ENCODE data around the gene TRERF1.

GRCh38 chr6:42440027-42440426 lies 11.7 kb downstream of the TRERF1 start:
- no peak for TF ChIP-seq CTCF (IDR thresholded peaks at IDR 0.05)
- no peak for TF ChIP-seq ETV6 (CRISPR knock-in tag; IDR thresholded peaks at IDR 0.05)
- no peak for TF ChIP-seq USF2 (CRISPR knock-in tag; IDR thresholded peaks at IDR 0.05)
- no peak for TF ChIP-seq RELA (CRISPR knock-in tag; IDR thresholded peaks at IDR 0.05; ENCODE audit: borderline replicate concordance)
- TF ChIP-seq SMAD4 (CRISPR knock-in tag; IDR thresholded peaks at IDR 0.05): no peak
- TF ChIP-seq ATF2 (CRISPR knock-in tag; IDR thresholded peaks at IDR 0.05; ENCODE audit: borderline replicate concordance, low read depth): no peak
- TF ChIP-seq MAX (CRISPR knock-in tag; IDR thresholded peaks at IDR 0.05): no peak
- TF ChIP-seq ATF3 (CRISPR knock-in tag; conservative IDR thresholded peaks at IDR 0.05): no peak
- TF ChIP-seq ELF4 (CRISPR knock-in tag; IDR thresholded peaks at IDR 0.05; ENCODE audit: low read depth): no peak

All from WTC11 (cell line).